ENCODE data around the gene ZNF211.

ZNF211 gene

GRCh38 chr19:57633832-57634131 lies 814 bp downstream of the ZNF211 start:
- Histone ChIP-seq H3K4me1 (ENCODE audit: control insufficient read depth, insufficient read depth, low read depth, low read length) (peaks cover 2% of the 10 kb centered on the region), H2BK15ac (ENCODE audit: low read depth, poor library complexity, severe bottlenecking) (no peak overlapping the region), H3K27ac (ENCODE audit: low read length, poor library complexity, severe bottlenecking) (no peak overlapping the region), H3K9ac (ENCODE audit: low read length) (peak overlapping the region; percentile 91), H2AK5ac (ENCODE audit: low read length, severe bottlenecking) (no peak overlapping the region), H3K9me3 (ENCODE audit: control insufficient read depth, low read length) (peaks cover 41% of the 10 kb centered on the region), H3K23ac (ENCODE audit: low read length in 2 of 2) (no peak overlapping the region), H3K4me3 (ENCODE audit: insufficient read depth in 1 of 2, low read depth in 1 of 2, low read length in 2 of 2) (peak overlapping the region; percentile 87 to 96), H2BK5ac (ENCODE audit: low read depth, low read length, poor library complexity, severe bottlenecking) (no peak overlapping the region), H2BK12ac (ENCODE audit: low read length in 2 of 2) (no peak overlapping the region), H3K79me1 (replicated peaks; ENCODE audit: low read length, poor library complexity, severe bottlenecking) (peaks cover 20% of the 10 kb centered on the region), H2BK120ac (ENCODE audit: low read depth, low read length) (no peak overlapping the region), H3K27me3 (ENCODE audit: control insufficient read depth in 1 of 2, insufficient read depth in 1 of 2, low read length in 2 of 2) (no peaks in the 10 kb centered on the region), H3K18ac (ENCODE audit: low read depth in 1 of 2, low read length in 2 of 2) (peak overlapping the region in 1 of 2 experiments; percentile 61), H3K4me2 (ENCODE audit: low read length, poor library complexity, severe bottlenecking) (peak overlapping the region; percentile 72), H2AFZ (ENCODE audit: low read depth, low read length) (peak overlapping the region; percentile 87), H3K14ac (ENCODE audit: low read length in 2 of 2) (no peak overlapping the region), H4K91ac (ENCODE audit: low read length) (no peak overlapping the region), H3K36me3 (ENCODE audit: control insufficient read depth in 1 of 2, insufficient read depth in 2 of 2, low read depth in 1 of 2, low read length in 2 of 2) (peaks cover 9 to 51% of the 10 kb centered on the region in 2 experiments), H3K4ac (ENCODE audit: low read depth in 1 of 2, low read length in 2 of 2) (peak overlapping the region in 1 of 2 experiments; percentile 62), H4K8ac (ENCODE audit: low read length) (peak overlapping the region; percentile 87)
- no peak for DNase-seq
- WGBS, result 58% methylated on average over 6 of the region's 6 CpGs

GRCh38 chr19:57637379-57637778 lies 4.4 kb downstream of the ZNF211 start:
- peaks cover 71% of the 10 kb centered on the region for H3K9me3 ChIP-seq (ENCODE audit: control insufficient read depth, low read length)
- WGBS, result 95% methylated on average over 4 of the region's 4 CpGs
- no peak overlapping the region for H3K23ac ChIP-seq (ENCODE audit: low read length in 2 of 2)
- no peak overlapping the region for H2BK5ac ChIP-seq (ENCODE audit: low read depth, low read length, poor library complexity, severe bottlenecking)
- no peak overlapping the region for H3K14ac ChIP-seq (ENCODE audit: low read length in 2 of 2)
- no peak overlapping the region for H3K4me3 ChIP-seq (ENCODE audit: insufficient read depth in 1 of 2, low read depth in 1 of 2, low read length in 2 of 2)
- no peak overlapping the region for H3K9ac ChIP-seq (ENCODE audit: low read length)
- H4K8ac ChIP-seq (ENCODE audit: low read length), result no peak overlapping the region
- H3K27ac ChIP-seq (ENCODE audit: low read length, poor library complexity, severe bottlenecking), result no peak overlapping the region
- H3K36me3 ChIP-seq (ENCODE audit: control insufficient read depth in 1 of 2, insufficient read depth in 2 of 2, low read depth in 1 of 2, low read length in 2 of 2), result peaks cover 38 to 79% of the 10 kb centered on the region in 2 experiments
- no peak for DNase-seq
- no peak overlapping the region for H3K18ac ChIP-seq (ENCODE audit: low read depth in 1 of 2, low read length in 2 of 2)
- no peak overlapping the region for H4K91ac ChIP-seq (ENCODE audit: low read length)
- H2AFZ ChIP-seq (ENCODE audit: low read depth, low read length), result no peak overlapping the region
- no peaks in the 10 kb centered on the region for H3K27me3 ChIP-seq (ENCODE audit: control insufficient read depth in 1 of 2, insufficient read depth in 1 of 2, low read length in 2 of 2)
- no peak overlapping the region for H3K4ac ChIP-seq (ENCODE audit: low read depth in 1 of 2, low read length in 2 of 2)
- H2BK15ac ChIP-seq (ENCODE audit: low read depth, poor library complexity, severe bottlenecking), result no peak overlapping the region
- peaks cover 2% of the 10 kb centered on the region for H3K4me1 ChIP-seq (ENCODE audit: control insufficient read depth, insufficient read depth, low read depth, low read length)
- H2AK5ac ChIP-seq (ENCODE audit: low read length, severe bottlenecking), result no peak overlapping the region
- H2BK12ac ChIP-seq (ENCODE audit: low read length in 2 of 2), result no peak overlapping the region
- no peak overlapping the region for H3K4me2 ChIP-seq (ENCODE audit: low read length, poor library complexity, severe bottlenecking)
- peaks cover 27% of the 10 kb centered on the region for H3K79me1 ChIP-seq (replicated peaks; ENCODE audit: low read length, poor library complexity, severe bottlenecking)
- no peak overlapping the region for H2BK120ac ChIP-seq (ENCODE audit: low read depth, low read length)

GRCh38 chr19:57641715-57642234 lies 8.8 kb downstream of the ZNF211 start:
- H2AK5ac ChIP-seq (ENCODE audit: low read length, severe bottlenecking), result no peak overlapping the region
- H3K27ac ChIP-seq (ENCODE audit: low read length, poor library complexity, severe bottlenecking), result no peak overlapping the region
- H3K79me1 ChIP-seq (replicated peaks; ENCODE audit: low read length, poor library complexity, severe bottlenecking), result peaks cover 13% of the 10 kb centered on the region
- H3K36me3 ChIP-seq (ENCODE audit: control insufficient read depth in 1 of 2, insufficient read depth in 2 of 2, low read depth in 1 of 2, low read length in 2 of 2), result peaks cover 36 to 65% of the 10 kb centered on the region in 2 experiments
- H4K8ac ChIP-seq (ENCODE audit: low read length), result no peak overlapping the region
- H3K27me3 ChIP-seq (ENCODE audit: control insufficient read depth in 1 of 2, insufficient read depth in 1 of 2, low read length in 2 of 2), result no peaks in the 10 kb centered on the region
- H4K91ac ChIP-seq (ENCODE audit: low read length), result no peak overlapping the region
- peaks cover 69% of the 10 kb centered on the region for H3K9me3 ChIP-seq (ENCODE audit: control insufficient read depth, low read length)
- no peak overlapping the region for H2BK120ac ChIP-seq (ENCODE audit: low read depth, low read length)
- no peak overlapping the region for H3K4ac ChIP-seq (ENCODE audit: low read depth in 1 of 2, low read length in 2 of 2)
- H2BK15ac ChIP-seq (ENCODE audit: low read depth, poor library complexity, severe bottlenecking), result no peak overlapping the region
- no peak for DNase-seq
- H2BK5ac ChIP-seq (ENCODE audit: low read depth, low read length, poor library complexity, severe bottlenecking), result no peak overlapping the region
- whole genome bisulfite sequencing, result 98% methylated on average over 3 of the region's 4 CpGs
- no peak overlapping the region for H3K18ac ChIP-seq (ENCODE audit: low read depth in 1 of 2, low read length in 2 of 2)
- H3K14ac ChIP-seq (ENCODE audit: low read length in 2 of 2), result no peak overlapping the region
- no peak overlapping the region for H2AFZ ChIP-seq (ENCODE audit: low read depth, low read length)
- no peak overlapping the region for H3K9ac ChIP-seq (ENCODE audit: low read length)
- H3K4me2 ChIP-seq (ENCODE audit: low read length, poor library complexity, severe bottlenecking), result no peak overlapping the region
- no peak overlapping the region for H3K23ac ChIP-seq (ENCODE audit: low read length in 2 of 2)
- no peak overlapping the region for H2BK12ac ChIP-seq (ENCODE audit: low read length in 2 of 2)
- H3K4me3 ChIP-seq (ENCODE audit: insufficient read depth in 1 of 2, low read depth in 1 of 2, low read length in 2 of 2), result peak overlapping the region in 1 of 2 experiments; percentile 59
- no peaks in the 10 kb centered on the region for H3K4me1 ChIP-seq (ENCODE audit: control insufficient read depth, insufficient read depth, low read depth, low read length)

- Histone ChIP-seq H4K8ac (ENCODE audit: low read length) (no peak overlapping the region), H3K36me3 (ENCODE audit: control insufficient read depth in 1 of 2, insufficient read depth in 2 of 2, low read depth in 1 of 2, low read length in 2 of 2) (peaks cover 33 to 58% of the 10 kb centered on the region in 2 experiments), H2AFZ (ENCODE audit: low read depth, low read length) (no peak overlapping the region), H3K27ac (ENCODE audit: low read length, poor library complexity, severe bottlenecking) (no peak overlapping the region), H3K4me1 (ENCODE audit: control insufficient read depth, insufficient read depth, low read depth, low read length) (no peaks in the 10 kb centered on the region), H3K14ac (ENCODE audit: low read length in 2 of 2) (no peak overlapping the region), H3K79me1 (replicated peaks; ENCODE audit: low read length, poor library complexity, severe bottlenecking) (peaks cover 11% of the 10 kb centered on the region), H3K4me2 (ENCODE audit: low read length, poor library complexity, severe bottlenecking) (no peak overlapping the region), H2BK120ac (ENCODE audit: low read depth, low read length) (no peak overlapping the region), H2BK5ac (ENCODE audit: low read depth, low read length, poor library complexity, severe bottlenecking) (no peak overlapping the region), H3K4ac (ENCODE audit: low read depth in 1 of 2, low read length in 2 of 2) (no peak overlapping the region), H2AK5ac (ENCODE audit: low read length, severe bottlenecking) (no peak overlapping the region), H3K27me3 (ENCODE audit: control insufficient read depth in 1 of 2, insufficient read depth in 1 of 2, low read length in 2 of 2) (no peaks in the 10 kb centered on the region), H4K91ac (ENCODE audit: low read length) (no peak overlapping the region), H3K18ac (ENCODE audit: low read depth in 1 of 2, low read length in 2 of 2) (no peak overlapping the region), H3K9me3 (ENCODE audit: control insufficient read depth, low read length) (peaks cover 62% of the 10 kb centered on the region), H3K4me3 (ENCODE audit: insufficient read depth in 1 of 2, low read depth in 1 of 2, low read length in 2 of 2) (peak overlapping the region in 1 of 2 experiments; percentile 59), H3K9ac (ENCODE audit: low read length) (no peak overlapping the region), H2BK12ac (ENCODE audit: low read length in 2 of 2) (no peak overlapping the region), H3K23ac (ENCODE audit: low read length in 2 of 2) (no peak overlapping the region), H2BK15ac (ENCODE audit: low read depth, poor library complexity, severe bottlenecking) (no peak overlapping the region)
- no peak for DNase-seq
- 92% methylated on average over 3 of the region's 4 CpGs for WGBS
These were observed 9.6 kb downstream of the ZNF211 start for GRCh38 chr19:57642396-57643046.
